Mesendoderm (in vitro differentiated cells): ENCODE measurements around the gene ACAP3.

ENCODE experiments used
- DNase-seq: peaks from one replicate; pipeline ENCODE4 v3.0.0; 2013
- H2AK5ac ChIP-seq: 2 replicates; pipeline ENCODE4 v1.6.1; 2013; ENCODE audit warnings: low read length, inconsistent platforms
- H2BK120ac ChIP-seq: 2 replicates; pipeline ENCODE4 v1.6.1; 2013; ENCODE audit warnings: low read depth, mild to moderate bottlenecking, low read length, moderate library complexity, mixed read lengths
- H2BK15ac ChIP-seq: replicated peaks from 2 replicates; pipeline ENCODE4 v1.6.1; 2013; ENCODE audit warnings: low read depth, mild to moderate bottlenecking, moderate library complexity
- H2BK5ac ChIP-seq: 2 replicates; pipeline ENCODE4 v1.6.1; 2013; ENCODE audit warnings: low read length, inconsistent platforms
- H3K18ac ChIP-seq: 2 replicates; pipeline ENCODE4 v1.6.1; 2013; ENCODE audit warnings: mild to moderate bottlenecking, low read length, mixed read lengths
- H3K23ac ChIP-seq: one replicate; pipeline ENCODE4 v1.6.1; 2013; ENCODE audit warnings: low read length
- H3K27ac ChIP-seq: 2 replicates; pipeline ENCODE4 v1.5.1; 2013; ENCODE audit warnings: low read depth, mild to moderate bottlenecking, inconsistent platforms, low read length, moderate library complexity
- H3K27me3 ChIP-seq: 2 replicates; pipeline ENCODE4 v1.6.1; 2013; ENCODE audit warnings: low read length, control low read depth, mild to moderate bottlenecking, inconsistent platforms; ENCODE audit not compliant: insufficient read depth, poor library complexity
- H3K36me3 ChIP-seq: 2 replicates; pipeline ENCODE4 v1.6.1; 2013; ENCODE audit warnings: low read length, inconsistent platforms; ENCODE audit not compliant: control insufficient read depth, insufficient read depth
- H3K4ac ChIP-seq: one replicate; pipeline ENCODE4 v1.6.1; 2013; ENCODE audit warnings: low read depth, mild to moderate bottlenecking, low read length, moderate library complexity
- H3K4me1 ChIP-seq: 2 replicates; pipeline ENCODE4 v1.6.1; 2013; ENCODE audit warnings: low read depth, low read length, inconsistent platforms; ENCODE audit not compliant: control insufficient read depth
- H3K4me2 ChIP-seq: 2 replicates; pipeline ENCODE4 v1.6.1; 2013; ENCODE audit warnings: low read length
- H3K4me3 ChIP-seq: 2 replicates; pipeline ENCODE4 v1.5.1; 2013; ENCODE audit warnings: mild to moderate bottlenecking, low read length
- H3K56ac ChIP-seq: one replicate; pipeline ENCODE4 v1.6.1; 2013; ENCODE audit warnings: low read length
- H3K79me1 ChIP-seq: 2 replicates; pipeline ENCODE4 v1.6.1; 2013; ENCODE audit warnings: low read length, inconsistent platforms
- H3K79me2 ChIP-seq: 2 replicates; pipeline ENCODE4 v1.6.1; 2013; ENCODE audit warnings: mild to moderate bottlenecking, low read length; ENCODE audit not compliant: control insufficient read depth, insufficient read depth
- H3K9ac ChIP-seq: 2 replicates; pipeline ENCODE4 v1.6.1; 2013; ENCODE audit warnings: low read length, inconsistent platforms
- H4K5ac ChIP-seq: one replicate; pipeline ENCODE4 v1.6.1; 2013; ENCODE audit warnings: low read length
- H4K8ac ChIP-seq: one replicate; pipeline ENCODE4 v1.6.1; 2013; ENCODE audit warnings: low read depth, mild to moderate bottlenecking, control low read depth, low read length, moderate library complexity
- WGBS: extraction: QIAGEN DNeasy Blood & Tissue Kit; methylation state at CpG from one replicate; pipeline ENCODE4 v1.1.7; 2013; ENCODE audit warnings: low lambda C conversion rate, missing lambda C conversion rate; ENCODE audit not compliant: insufficient coverage; ENCODE audit errors: extremely low coverage; 5-methylcytosine and 5-hydroxymethylcytosine counted together
- small RNA-seq: library from polyadenylated mRNA; stranded (forward); fragments of <200 nt; extraction: miRNeasy Mini kit (QIAGEN cat#:217004); gene quantifications from one replicate; pipeline ENCODE3, GENCODE V24; 2013; ENCODE audit not compliant: insufficient read depth

Gene ACAP3

DNA sequence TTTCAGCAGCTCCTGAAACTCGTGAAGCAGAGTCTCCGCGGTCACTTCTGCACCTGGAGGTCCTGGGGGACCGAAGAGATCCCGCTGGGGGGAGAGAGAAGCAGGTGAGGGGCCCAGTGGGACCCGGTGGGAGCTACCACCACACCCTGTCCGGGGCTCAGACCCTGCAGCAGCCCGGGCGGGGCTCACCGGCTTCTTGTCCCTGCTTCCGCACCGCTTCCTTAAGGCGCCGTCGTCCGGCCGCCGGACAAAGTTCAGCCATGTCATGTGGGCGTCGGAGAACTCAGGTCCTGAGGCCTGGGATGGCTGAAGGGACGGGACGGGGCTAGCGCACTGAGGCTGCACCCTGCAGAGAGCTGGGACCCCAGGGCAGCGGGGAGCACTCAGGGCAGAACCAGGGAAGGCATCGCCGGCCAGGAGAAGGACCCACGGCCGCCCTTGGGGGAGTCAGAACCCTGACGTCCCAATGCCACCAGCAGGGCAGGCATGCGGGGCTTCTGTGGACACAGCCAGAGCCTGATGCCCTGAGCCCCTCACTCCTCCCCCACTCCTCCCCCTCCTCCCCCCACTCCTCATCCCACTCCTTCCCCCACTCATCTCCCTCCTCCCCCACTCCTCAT lies 63.4 kb downstream of the ACAP3 start:
- WGBS, result no CpG with 5 or more reads among the region's 30 CpGs
- H3K23ac ChIP-seq, result no peak overlapping the region
- no peak overlapping the region for H4K8ac ChIP-seq
- no peak overlapping the region for H3K4me3 ChIP-seq
- no peak overlapping the region for H2BK5ac ChIP-seq
- H3K27ac ChIP-seq, result no peak overlapping the region
- H3K27me3 ChIP-seq, result no peaks in the 10 kb centered on the region
- H2BK15ac ChIP-seq, result no peak overlapping the region
- no peak overlapping the region for H3K4ac ChIP-seq
- no peak overlapping the region for H3K4me2 ChIP-seq
- no peaks in the 10 kb centered on the region for H3K79me2 ChIP-seq
- no peak overlapping the region for H4K5ac ChIP-seq
- H3K4me1 ChIP-seq, result no peaks in the 10 kb centered on the region
- H3K56ac ChIP-seq, result no peak overlapping the region
- H3K79me1 ChIP-seq, result no peaks in the 10 kb centered on the region
- H3K18ac ChIP-seq, result no peak overlapping the region
- no peak for DNase-seq
- H2AK5ac ChIP-seq, result no peak overlapping the region
- H2BK120ac ChIP-seq, result no peak overlapping the region
- H3K36me3 ChIP-seq, result no peaks in the 10 kb centered on the region
- no peak overlapping the region for H3K9ac ChIP-seq

DNA sequence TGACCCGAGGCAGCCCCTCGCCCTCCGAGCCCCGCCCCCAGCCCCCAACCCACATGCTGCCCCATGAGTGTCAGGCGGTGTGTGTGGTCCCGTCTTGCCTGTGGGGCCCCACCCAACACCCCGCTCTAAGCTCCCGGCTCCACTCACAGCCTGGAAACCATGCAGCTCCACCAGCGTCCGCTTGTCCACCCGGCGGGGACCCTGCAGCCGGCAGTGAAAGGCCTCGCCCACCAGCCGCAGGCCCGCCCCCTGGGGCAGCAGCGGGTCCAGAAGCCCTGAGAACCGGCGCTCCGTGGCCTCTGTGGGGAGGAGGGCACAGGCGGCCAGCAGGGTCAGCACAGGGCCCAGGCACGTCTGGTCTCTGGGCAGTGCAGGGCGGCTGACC lies 63.9 kb downstream of the ACAP3 start:
- no peaks in the 10 kb centered on the region for H3K27me3 ChIP-seq
- no peak overlapping the region for H2BK120ac ChIP-seq
- no peak overlapping the region for H3K56ac ChIP-seq
- H3K36me3 ChIP-seq, result no peaks in the 10 kb centered on the region
- H3K4me3 ChIP-seq, result no peak overlapping the region
- no peak overlapping the region for H3K18ac ChIP-seq
- no CpG with 5 or more reads among the region's 23 CpGs for WGBS
- H3K79me1 ChIP-seq, result no peaks in the 10 kb centered on the region
- H3K4me1 ChIP-seq, result no peaks in the 10 kb centered on the region
- H2AK5ac ChIP-seq, result no peak overlapping the region
- H3K4ac ChIP-seq, result no peak overlapping the region
- no peak overlapping the region for H3K27ac ChIP-seq
- H4K5ac ChIP-seq, result no peak overlapping the region
- H3K9ac ChIP-seq, result no peak overlapping the region
- H2BK15ac ChIP-seq, result no peak overlapping the region
- H3K23ac ChIP-seq, result no peak overlapping the region
- DNase-seq, result no peak
- no peak overlapping the region for H3K4me2 ChIP-seq
- no peak overlapping the region for H2BK5ac ChIP-seq
- no peaks in the 10 kb centered on the region for H3K79me2 ChIP-seq
- no peak overlapping the region for H4K8ac ChIP-seq

DNA sequence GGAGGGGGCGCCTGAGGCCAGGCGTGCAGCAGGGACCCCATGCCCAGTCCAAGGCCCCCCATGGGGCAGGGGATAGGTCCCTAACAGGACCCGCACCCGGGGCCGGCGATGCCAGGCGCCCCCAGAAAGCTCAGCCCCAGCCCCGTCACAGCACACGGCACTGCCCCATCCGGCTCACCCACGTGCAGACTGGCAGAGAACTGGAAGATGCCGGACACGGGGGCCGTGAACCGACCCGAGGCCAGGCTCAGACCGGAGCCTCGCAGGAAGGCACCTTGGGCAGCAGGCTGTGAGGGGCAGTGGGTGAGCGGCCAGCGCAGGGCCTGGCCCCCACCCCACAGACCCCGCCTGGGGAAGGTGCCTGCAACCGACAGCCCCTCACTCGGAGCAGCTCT lies 64.5 kb downstream of the ACAP3 start:
- no peak overlapping the region for H2BK5ac ChIP-seq
- H3K56ac ChIP-seq, result no peak overlapping the region
- H4K8ac ChIP-seq, result no peak overlapping the region
- no peaks in the 10 kb centered on the region for H3K27me3 ChIP-seq
- H2BK120ac ChIP-seq, result no peak overlapping the region
- no peaks in the 10 kb centered on the region for H3K79me2 ChIP-seq
- H3K36me3 ChIP-seq, result no peaks in the 10 kb centered on the region
- no peak overlapping the region for H3K4me2 ChIP-seq
- H3K4me3 ChIP-seq, result no peak overlapping the region
- H2BK15ac ChIP-seq, result no peak overlapping the region
- no peak overlapping the region for H2AK5ac ChIP-seq
- H3K79me1 ChIP-seq, result no peaks in the 10 kb centered on the region
- no peak overlapping the region for H3K27ac ChIP-seq
- H3K18ac ChIP-seq, result no peak overlapping the region
- H3K4me1 ChIP-seq, result no peaks in the 10 kb centered on the region
- no peak overlapping the region for H3K23ac ChIP-seq
- no peak overlapping the region for H3K4ac ChIP-seq
- no CpG with 5 or more reads among the region's 23 CpGs for WGBS
- no peak overlapping the region for H4K5ac ChIP-seq
- DNase-seq, result no peak
- H3K9ac ChIP-seq, result no peak overlapping the region

DNA sequence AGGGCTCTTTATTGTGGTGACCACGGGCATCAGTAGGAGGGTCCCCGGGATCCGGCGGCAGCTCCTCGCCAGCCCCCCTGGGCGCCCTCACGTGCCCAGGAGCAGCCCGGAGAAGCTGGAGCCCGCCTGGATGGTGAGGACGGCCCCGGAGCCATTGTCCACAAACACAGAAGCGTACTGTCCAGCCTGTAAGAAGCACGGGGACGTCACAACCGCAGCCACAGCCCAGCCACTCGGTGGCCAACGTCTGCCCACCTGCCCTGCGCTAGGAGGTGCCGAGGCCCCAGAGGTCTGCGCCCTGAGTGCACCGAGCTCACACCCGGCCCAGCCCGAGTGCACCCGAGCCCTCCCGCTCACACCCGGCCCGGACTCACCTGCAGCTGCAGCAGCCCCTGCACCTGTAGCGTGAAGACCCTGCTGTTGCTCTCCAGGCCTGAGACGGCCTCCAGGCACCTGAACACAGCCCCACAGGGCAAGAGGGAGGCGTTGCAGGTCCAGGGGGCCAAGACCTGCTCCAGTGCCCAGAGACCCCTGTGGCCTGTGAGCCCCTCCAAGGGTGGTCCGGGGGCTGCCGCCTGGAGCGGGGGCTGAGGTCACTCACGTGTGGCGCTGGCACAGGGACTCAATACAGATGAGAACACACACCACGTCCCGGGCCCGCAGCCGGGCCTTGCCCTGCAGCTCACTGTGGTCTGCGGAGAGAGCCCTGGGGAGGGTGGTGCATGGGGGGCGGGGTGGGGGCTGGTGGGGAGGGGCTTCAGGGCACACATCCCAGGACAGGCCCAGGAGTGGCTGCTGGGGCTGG lies 65.1 kb downstream of the ACAP3 start:
- Histone ChIP-seq H3K4me1 (no peaks in the 10 kb centered on the region), H3K79me1 (no peaks in the 10 kb centered on the region), H2BK120ac (no peak overlapping the region), H3K23ac (no peak overlapping the region), H2BK15ac (no peak overlapping the region), H3K4me2 (no peak overlapping the region), H4K5ac (no peak overlapping the region), H3K4me3 (no peak overlapping the region), H3K27ac (no peak overlapping the region), H3K18ac (no peak overlapping the region), H4K8ac (no peak overlapping the region), H3K56ac (no peak overlapping the region), H2BK5ac (no peak overlapping the region), H2AK5ac (no peak overlapping the region), H3K79me2 (no peaks in the 10 kb centered on the region), H3K27me3 (no peaks in the 10 kb centered on the region), H3K4ac (no peak overlapping the region), H3K36me3 (no peaks in the 10 kb centered on the region), H3K9ac (no peak overlapping the region)
- no CpG with 5 or more reads among the region's 41 CpGs for WGBS
- no peak for DNase-seq

Small RNA genes lying within 50 kb of the gene (small RNA-seq; reads per million reads assigned to genes)
- 0.54 reads per million for gene MIR6726
